HepG2 (cell line): ENCODE results near the gene TBC1D20. TPM values are rescaled to one million over a fixed set of nuclear protein-coding genes. Genes with fewer than 3 reads are reported as not detected.
A peak's percentile ranks its signal among the peaks of the same experiment; 100 is the strongest.

Experiments
- CEBPZ ChIP-seq: IDR thresholded peaks from 2 replicates; pipeline ENCODE4 v1.6.1; 2012; ENCODE audit warnings: low read length, improper control_type of control experiment
- ISX ChIP-seq: sonication (generic); formaldehyde crosslinking; conservative IDR thresholded peaks from 2 replicates; pipeline ENCODE4 v1.5.0; 2020; ENCODE audit warnings: missing genetic modification reagents
- MLX ChIP-seq: IDR thresholded peaks from 2 replicates; pipeline ENCODE4 v1.6.1; 2016
- SCMH1 ChIP-seq: sonication (generic); formaldehyde crosslinking; IDR thresholded peaks from 2 replicates; pipeline ENCODE4 v1.9.0; 2021; ENCODE audit warnings: missing genetic modification reagents, mild to moderate bottlenecking, borderline replicate concordance
- SKIL ChIP-seq: sonication (generic); formaldehyde crosslinking; IDR thresholded peaks from 2 replicates; pipeline ENCODE4 v1.8.0; 2022; ENCODE audit warnings: missing genetic modification reagents, mild to moderate bottlenecking, moderate library complexity, borderline replicate concordance
- SNAI1 ChIP-seq: sonication (generic); formaldehyde crosslinking; IDR thresholded peaks from 2 replicates; pipeline ENCODE4 v1.5.0; 2020; ENCODE audit warnings: mild to moderate bottlenecking, missing genetic modification reagents, borderline replicate concordance
- SRF ChIP-seq: IDR thresholded peaks from 2 replicates; pipeline ENCODE4 v1.6.1; 2011; ENCODE audit warnings: mild to moderate bottlenecking, low read depth, low read length, moderate library complexity
- TERF1 ChIP-seq: sonication (generic); formaldehyde crosslinking; IDR thresholded peaks from 2 replicates; pipeline ENCODE4 v1.8.0; 2022; ENCODE audit warnings: mild to moderate bottlenecking, missing genetic modification reagents, moderate library complexity
- THAP8 ChIP-seq: sonication (generic); formaldehyde crosslinking; IDR thresholded peaks from 2 replicates; pipeline ENCODE4 v1.5.1; 2020; ENCODE audit warnings: missing genetic modification reagents, mild to moderate bottlenecking, borderline replicate concordance
- ZBTB25 ChIP-seq: IDR thresholded peaks from 2 replicates; pipeline ENCODE4 v1.6.1; 2018; ENCODE audit warnings: missing genetic modification reagents
- ZGPAT ChIP-seq: IDR thresholded peaks from 2 replicates; pipeline ENCODE4 v1.6.1; 2016; ENCODE audit warnings: mild to moderate bottlenecking
- ZNF138 ChIP-seq: sonication (generic); formaldehyde crosslinking; IDR thresholded peaks from 2 replicates; pipeline ENCODE4 v1.5.0; 2020; ENCODE audit warnings: mild to moderate bottlenecking, low read depth, missing genetic modification reagents
- ZNF574 ChIP-seq: sonication (generic); formaldehyde crosslinking; IDR thresholded peaks from 2 replicates; pipeline ENCODE4 v1.4.0; 2020; ENCODE audit warnings: missing genetic modification reagents
- polyA plus RNA-seq, 8 experiments: library from polyadenylated mRNA; depleted of rRNA in 3 of 8; stranded (reverse) in 7 of 8; unstranded in 1 of 8; fragments of >200 nt; fragmentation: Illumina TruSeq in 4 of 8; extraction: Trizol in 4 of 8; gene quantifications; 2 replicates each; pipeline versions ENCODE4 v1.2.1 to v1.2.3, GENCODE V29; 2011 to 2016; ENCODE audit warnings: low read depth in 4 of 8, missing spikeins in 1 of 8, mixed read lengths in 1 of 8; ENCODE audit not compliant: insufficient read depth in 1 of 8
- total RNA-seq, 5 experiments: library from RNA; depleted of rRNA; stranded (reverse); fragments of >200 nt; fragmentation: Illumina TruSeq; extraction: Trizol; gene quantifications; 2 replicates each; pipeline ENCODE4 v1.2.3, GENCODE V29; 2016; ENCODE audit warnings: low read depth in 1 of 5

Gene TBC1D20
- total and polyA plus RNA-seq, 2 of the 13 experiments (the other 11 are each of a cell fraction or from before 2014, with no cell fraction given) = 36.6 to 47.1 TPM

GRCh38 chr20:400454-401275 is 61.7 kb downstream of the TBC1D20 start (continued):
- TF ChIP-seq ZNF574 (CRISPR knock-in tag) (no peak), SNAI1 (CRISPR knock-in tag) (no peak; the same call in 1 of the 2 replicates), TERF1 (CRISPR knock-in tag) (no peak), SCMH1 (CRISPR knock-in tag) (no peak), MLX (CRISPR knock-in tag) (no peak), CEBPZ (no peak), SRF (no peak), ZNF138 (no peak), ISX (CRISPR knock-in tag) (no peak), ZBTB25 (CRISPR knock-in tag) (0 out of 2 replicates have a peak, but pooled peaks have one; percentile 43), ZGPAT (CRISPR knock-in tag) (no peak), THAP8 (CRISPR knock-in tag) (no peak), SKIL (no peak)
